IMR-90 (cell line): ENCODE results near the gene PRKCB. TPM values are rescaled to one million over a fixed set of nuclear protein-coding genes. Genes with fewer than 3 reads are reported as not detected.
"Not testable (repeated sequence)": the region's sequence is repeated elsewhere in the genome, so short reads cannot be mapped to it uniquely, and the experiment has no call there.

Source experiments
- ATAC-seq: fragments of 200-7000 bp; cut with Tn5 transposase; 2 replicates; pipeline ENCODE4 v1.9.1; 2020; ENCODE audit warnings: low read depth, mild to moderate bottlenecking, moderate library complexity
- BruUV-seq: library from RNA; stranded (reverse); fragments of 400-500 nt; replicated peaks from 2 replicates; lab custom pipeline; 2021; lab: Mats Ljungman, UMichigan
- CTCF ChIA-PET: fragments of 300-600 bp; formaldehyde crosslinking; extraction: SDS; loops from one replicate; lab custom pipeline; 2021; ENCODE audit warnings: antibody characterized with exemption; lab: Yijun Ruan, JAX
- POLR2A ChIA-PET: fragments of 300-600 bp; sonication (Branson Sonifier 250); formaldehyde crosslinking; loops from one replicate; lab custom pipeline; 2022; ENCODE audit warnings: antibody characterized with exemption; ENCODE audit not compliant: unreplicated experiment; lab: Charles Lee
- DNase-seq: peaks from one replicate; pipeline ENCODE4 v3.0.0; 2013
- H2AFZ ChIP-seq: replicated peaks from 2 replicates; pipeline ENCODE3; 2013; ENCODE audit warnings: low read length, mild to moderate bottlenecking; ENCODE audit not compliant: poor library complexity
- H2AK5ac ChIP-seq: 2 replicates; pipeline ENCODE4 v1.6.1; 2013; ENCODE audit warnings: low read depth, low read length, inconsistent platforms
- H2AK9ac ChIP-seq: replicated peaks from 2 replicates; pipeline ENCODE3; 2013; ENCODE audit warnings: mild to moderate bottlenecking, low read depth, low read length, moderate library complexity; ENCODE audit not compliant: poor library complexity
- H2BK120ac ChIP-seq: 2 replicates; pipeline ENCODE4 v1.6.1; 2013; ENCODE audit warnings: low read depth, low read length, inconsistent platforms
- H2BK15ac ChIP-seq: 3 replicates; pipeline ENCODE4 v1.6.1; 2013; ENCODE audit warnings: low read depth, low read length, inconsistent platforms
- H2BK20ac ChIP-seq: 2 replicates; pipeline ENCODE4 v1.6.1; 2013; ENCODE audit warnings: low read depth, mild to moderate bottlenecking, inconsistent platforms, low read length, moderate library complexity
- H2BK5ac ChIP-seq: 2 replicates; pipeline ENCODE4 v1.6.1; 2013; ENCODE audit warnings: mild to moderate bottlenecking, low read depth, low read length, inconsistent platforms; ENCODE audit not compliant: poor library complexity, severe bottlenecking
- H3K14ac ChIP-seq: replicated peaks from 2 replicates; pipeline ENCODE4 v1.6.1; 2013; ENCODE audit warnings: low read depth, low read length, inconsistent platforms
- H3K18ac ChIP-seq: 2 replicates; pipeline ENCODE4 v1.6.1; 2013; ENCODE audit warnings: low read depth, low read length, control low read depth
- H3K23ac ChIP-seq: 2 replicates; pipeline ENCODE4 v1.6.1; 2013; ENCODE audit warnings: low read depth, low read length, inconsistent platforms
- H3K27ac ChIP-seq: 2 replicates; pipeline ENCODE4 v1.5.1; 2013; ENCODE audit warnings: mild to moderate bottlenecking, control low read depth, low read length; ENCODE audit not compliant: insufficient read depth
- H3K27me3 ChIP-seq: 2 replicates; pipeline ENCODE4 v1.6.1; 2013; ENCODE audit warnings: low read length; ENCODE audit not compliant: control insufficient read depth, insufficient read depth
- H3K36me3 ChIP-seq: 2 replicates; pipeline ENCODE4 v1.6.1; 2013; ENCODE audit warnings: low read length, mixed read lengths; ENCODE audit not compliant: control insufficient read depth, insufficient read depth
- H3K4ac ChIP-seq: 2 replicates; pipeline ENCODE4 v1.6.1; 2013; ENCODE audit warnings: low read depth, low read length, inconsistent platforms
- H3K4me1 ChIP-seq: 2 replicates; pipeline ENCODE4 v1.6.1; 2013; ENCODE audit warnings: low read length, mixed read lengths; ENCODE audit not compliant: control insufficient read depth, insufficient read depth
- H3K4me2 ChIP-seq: 2 replicates; pipeline ENCODE4 v1.6.1; 2013; ENCODE audit warnings: low read depth, mild to moderate bottlenecking, control low read depth, low read length, moderate library complexity
- H3K4me3 ChIP-seq: 2 replicates; pipeline ENCODE4 v1.5.1; 2013; ENCODE audit warnings: low read depth, mild to moderate bottlenecking, control low read depth, low read length, moderate library complexity; ENCODE audit not compliant: insufficient read depth
- H3K56ac ChIP-seq: 2 replicates; pipeline ENCODE4 v1.6.1; 2013; ENCODE audit warnings: low read length, inconsistent platforms; ENCODE audit not compliant: insufficient read depth; ENCODE audit errors: extremely low read depth
- H3K79me1 ChIP-seq, 2 experiments: 2 replicates each; pipeline ENCODE4 v1.6.1; 2013; ENCODE audit warnings: low read length in 2 of 2, inconsistent platforms in 1 of 2, low read depth in 1 of 2
- H3K9ac ChIP-seq: 2 replicates; pipeline ENCODE4 v1.6.1; 2013; ENCODE audit warnings: low read depth, low read length, control low read depth
- H3K9me1 ChIP-seq: 2 replicates; pipeline ENCODE4 v1.6.1; 2013; ENCODE audit warnings: low read length, inconsistent platforms; ENCODE audit not compliant: insufficient read depth
- H3K9me3 ChIP-seq: 2 replicates; pipeline ENCODE4 v1.6.1; 2013; ENCODE audit warnings: low read length; ENCODE audit not compliant: control insufficient read depth, insufficient read depth
- H4K20me1 ChIP-seq: 2 replicates; pipeline ENCODE4 v1.6.1; 2013; ENCODE audit warnings: low read length, inconsistent platforms; ENCODE audit not compliant: insufficient read depth
- H4K5ac ChIP-seq: 2 replicates; pipeline ENCODE4 v1.6.1; 2013; ENCODE audit warnings: mild to moderate bottlenecking, low read depth, low read length, control low read depth
- H4K8ac ChIP-seq, 2 experiments: 2 replicates each; pipeline ENCODE4 v1.6.1; 2013; ENCODE audit warnings: low read depth in 2 of 2, low read length in 2 of 2, control low read depth in 1 of 2, inconsistent platforms in 1 of 2
- H4K91ac ChIP-seq: 2 replicates; pipeline ENCODE4 v1.6.1; 2013; ENCODE audit warnings: low read depth, low read length, inconsistent platforms; ENCODE audit not compliant: insufficient read depth
- WGBS, 2 experiments: methylation state at CpG; one replicate each; pipeline versions ENCODE4 v1.1.5 to v1.1.7; 2013; ENCODE audit warnings: missing lambda C conversion rate in 2 of 2; ENCODE audit not compliant: insufficient read length in 1 of 2; ENCODE audit errors: extremely low coverage in 2 of 2; 5-methylcytosine and 5-hydroxymethylcytosine counted together
- dilution Hi-C: fragments of 300-500 bp; cut with HindIII; formaldehyde crosslinking; loops from one replicate; pipeline ENCODE4 v1.14.3; 2018; ENCODE audit warnings: low sequenced_read_pairs; ENCODE audit not compliant: unreplicated experiment
- in situ Hi-C: fragments of 300-500 bp; cut with MboI; formaldehyde crosslinking; loops from 3 replicates; pipeline ENCODE4 v1.14.3; 2019; ENCODE audit warnings: low sequenced_read_pairs, inconsistent platforms, mixed read lengths
- intact Hi-C: fragments of 100-400 bp; cut with micrococcal nuclease; formaldehyde crosslinking; loops from 2 replicates; pipeline ENCODE4 v1.10.0; 2022
- polyA plus RNA-seq, 3 experiments: library from polyadenylated mRNA; depleted of rRNA; stranded (reverse); fragments of >200 nt; gene quantifications; 2 replicates each; pipeline ENCODE4 v1.2.3, GENCODE V29; 2012; ENCODE audit warnings: low replicate concordance in 1 of 3
- total RNA-seq: library from RNA; depleted of rRNA; stranded (reverse); fragments of >200 nt; gene quantifications from 2 replicates; pipeline ENCODE4 v1.2.3, GENCODE V29; 2012

Gene PRKCB
- total and polyA plus RNA-seq, 2 of the 4 experiments (the other 2 are of a cell fraction) = under 0.01 TPM; not detected in 1

GRCh38 chr16:24108090-24108489, 272.3 kb downstream of the PRKCB start:
- not testable (repeated sequence) for BruUV-seq

More at GRCh38 chr16:24108090-24108489, 272.3 kb downstream of the PRKCB start:
- ATAC-seq, H4K5ac ChIP-seq, H2BK120ac ChIP-seq, DNase-seq, H2AK9ac ChIP-seq, POLR2A ChIA-PET, H3K9ac ChIP-seq, H3K14ac ChIP-seq, H3K27ac ChIP-seq, dilution Hi-C loops, H3K79me1 ChIP-seq, H2BK15ac ChIP-seq, H4K8ac ChIP-seq, H2BK5ac ChIP-seq, H2AFZ ChIP-seq, H2AK5ac ChIP-seq, intact Hi-C loops, H3K18ac ChIP-seq, H3K9me1 ChIP-seq, CTCF ChIA-PET, H4K20me1 ChIP-seq, H3K4me3 ChIP-seq, H3K23ac ChIP-seq, H4K91ac ChIP-seq, H3K27me3 ChIP-seq, H3K4me2 ChIP-seq, H3K56ac ChIP-seq, in situ Hi-C loops, H3K36me3 ChIP-seq, H3K4ac ChIP-seq, H3K9me3 ChIP-seq, H3K4me1 ChIP-seq, H2BK20ac ChIP-seq: not testable (repeated sequence)
- WGBS, 2 experiments = no CpG with 5 or more reads among the region's 1 CpG
